ENCODE results near the gene PSMD13.
"Not testable (repeated sequence)": the region's sequence is repeated elsewhere in the genome, so short reads cannot be mapped to it uniquely, and the experiment has no call there.

- TF ChIP-seq, protein P1, sequence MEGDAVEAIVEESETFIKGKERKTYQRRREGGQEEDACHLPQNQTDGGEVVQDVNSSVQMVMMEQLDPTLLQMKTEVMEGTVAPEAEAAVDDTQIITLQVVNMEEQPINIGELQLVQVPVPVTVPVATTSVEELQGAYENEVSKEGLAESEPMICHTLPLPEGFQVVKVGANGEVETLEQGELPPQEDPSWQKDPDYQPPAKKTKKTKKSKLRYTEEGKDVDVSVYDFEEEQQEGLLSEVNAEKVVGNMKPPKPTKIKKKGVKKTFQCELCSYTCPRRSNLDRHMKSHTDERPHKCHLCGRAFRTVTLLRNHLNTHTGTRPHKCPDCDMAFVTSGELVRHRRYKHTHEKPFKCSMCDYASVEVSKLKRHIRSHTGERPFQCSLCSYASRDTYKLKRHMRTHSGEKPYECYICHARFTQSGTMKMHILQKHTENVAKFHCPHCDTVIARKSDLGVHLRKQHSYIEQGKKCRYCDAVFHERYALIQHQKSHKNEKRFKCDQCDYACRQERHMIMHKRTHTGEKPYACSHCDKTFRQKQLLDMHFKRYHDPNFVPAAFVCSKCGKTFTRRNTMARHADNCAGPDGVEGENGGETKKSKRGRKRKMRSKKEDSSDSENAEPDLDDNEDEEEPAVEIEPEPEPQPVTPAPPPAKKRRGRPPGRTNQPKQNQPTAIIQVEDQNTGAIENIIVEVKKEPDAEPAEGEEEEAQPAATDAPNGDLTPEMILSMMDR (IDR thresholded peaks at IDR 0.05; ENCODE audit: low read depth, low read length, missing input control), result not testable (repeated sequence)
- not testable (repeated sequence) for TF ChIP-seq TAF1 (conservative IDR thresholded peaks at IDR 0.05); YY1 (IDR thresholded peaks at IDR 0.05); GABPA (IDR thresholded peaks at IDR 0.05 in 1 of 2, conservative IDR thresholded peaks at IDR 0.05 in 1 of 2); REST (IDR thresholded peaks at IDR 0.05); RAD21 (IDR thresholded peaks at IDR 0.05); RXRA (IDR thresholded peaks at IDR 0.05); JUND (IDR thresholded peaks at IDR 0.05); EGR1 (IDR thresholded peaks at IDR 0.05; ENCODE audit: low read depth in 2 of 2); ZBTB33 (IDR thresholded peaks at IDR 0.05)
- TF ChIP-seq, protein P2, sequence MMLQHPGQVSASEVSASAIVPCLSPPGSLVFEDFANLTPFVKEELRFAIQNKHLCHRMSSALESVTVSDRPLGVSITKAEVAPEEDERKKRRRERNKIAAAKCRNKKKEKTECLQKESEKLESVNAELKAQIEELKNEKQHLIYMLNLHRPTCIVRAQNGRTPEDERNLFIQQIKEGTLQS (IDR thresholded peaks at IDR 0.05), result not testable (repeated sequence)
Observed at GRCh38 chr11:286977-287820, 50.4 kb downstream of the PSMD13 start.

All from liver (tissue), 3 donors.